Caco-2 (cell line): ENCODE measurements around the gene MRPL40. TPM values are rescaled to one million over a fixed set of nuclear protein-coding genes. Genes with fewer than 3 reads are reported as not detected.

Experiments
- BruUV-seq: library from RNA; stranded (reverse); fragments of 400-500 nt; replicated peaks from 2 replicates; lab custom pipeline; 2021; lab: Mats Ljungman, UMichigan
- CTCF ChIA-PET: fragments of 300-600 bp; sonication (Branson Sonifier 250); formaldehyde crosslinking; loops from one replicate; lab custom pipeline; 2022; ENCODE audit warnings: antibody characterized with exemption; lab: Charles Lee
- POLR2A ChIA-PET: fragments of 300-600 bp; sonication (Branson Sonifier 250); formaldehyde crosslinking; loops from one replicate; lab custom pipeline; 2022; ENCODE audit warnings: antibody characterized with exemption; lab: Charles Lee
- DNase-seq, 2 experiments: peaks; one replicate each; pipeline versions ENCODE4 v3.0.0 to v3.0.0-alpha.2; 2020 to 2022
- H3K27me3 ChIP-seq: replicated peaks from 2 replicates; pipeline ENCODE4 v1.6.0; 2011; ENCODE audit warnings: low read length; ENCODE audit not compliant: control insufficient read depth, insufficient read depth
- H3K36me3 ChIP-seq: 2 replicates; pipeline ENCODE4 v1.5.1; 2011; ENCODE audit warnings: low read length; ENCODE audit not compliant: control insufficient read depth, insufficient read depth
- H3K4me1 ChIP-seq: fragments of 250-450 bp; sonication (Bioruptor Pico); 2 replicates; pipeline ENCODE4 v1.5.1; 2020; ENCODE audit warnings: mild to moderate bottlenecking
- H3K4me3 ChIP-seq: 2 replicates; pipeline ENCODE4 v1.5.1; 2011; ENCODE audit warnings: low read depth, mild to moderate bottlenecking, control low read depth, low read length
- H3K9me3 ChIP-seq: fragments of 250-450 bp; sonication (Bioruptor Pico); 2 replicates; pipeline ENCODE4 v1.5.1; 2020; ENCODE audit warnings: mild to moderate bottlenecking, moderate library complexity
- H3K27ac Mint-ChIP-seq: one replicate; pipeline ENCODE4 v1.8.0; 2022; ENCODE audit warnings: mixed read lengths; ENCODE audit not compliant: unreplicated experiment
- H3K27me3 Mint-ChIP-seq: one replicate; pipeline ENCODE4 v1.8.0; 2022; ENCODE audit warnings: mixed read lengths; ENCODE audit not compliant: insufficient read depth, unreplicated experiment
- H3K36me3 Mint-ChIP-seq: one replicate; pipeline ENCODE4 v1.8.0; 2022; ENCODE audit warnings: mild to moderate bottlenecking, mixed read lengths; ENCODE audit not compliant: insufficient read depth, unreplicated experiment
- H3K4me1 Mint-ChIP-seq: one replicate; pipeline ENCODE4 v1.8.0; 2022; ENCODE audit warnings: low read depth, mixed read lengths; ENCODE audit not compliant: unreplicated experiment
- H3K4me3 Mint-ChIP-seq: one replicate; pipeline ENCODE4 v1.8.0; 2022; ENCODE audit warnings: mild to moderate bottlenecking, moderate library complexity, mixed read lengths; ENCODE audit not compliant: unreplicated experiment
- H3K9me3 Mint-ChIP-seq: one replicate; pipeline ENCODE4 v1.8.0; 2022; ENCODE audit warnings: mixed read lengths; ENCODE audit not compliant: unreplicated experiment
- CTCF ChIP-seq, 2 experiments: fragments of 200-600 bp in 1 of 2; IDR thresholded peaks; 1 replicate in 1 of 2; 2 replicates in 1 of 2; pipeline versions ENCODE4 v1.5.1 to v1.8.0; 2011 to 2022; ENCODE audit warnings: antibody characterized with exemption in 1 of 2, control low read depth in 1 of 2, inconsistent platforms in 1 of 2, low read depth in 1 of 2, low read length in 1 of 2, mild to moderate bottlenecking in 1 of 2, moderate library complexity in 1 of 2; ENCODE audit not compliant: insufficient read depth in 1 of 2, severe bottlenecking in 1 of 2, unreplicated experiment in 1 of 2
- intact Hi-C: fragments of 100-400 bp; cut with micrococcal nuclease; formaldehyde crosslinking; loops from one replicate; pipeline ENCODE4 v1.10.0; 2022; ENCODE audit not compliant: unreplicated experiment
- total RNA-seq: library from RNA; stranded (reverse); gene quantifications from 2 replicates; pipeline ENCODE4 v1.2.3, GENCODE V29; 2022

The MRPL40 gene
- total RNA-seq, 1 experiment from 2014 or later: 42.7 TPM

GRCh38 chr22:19478901-19479354 lies 46.6 kb downstream of the MRPL40 start, which contains the start of gene UFD1:
UFD1 (minus strand) TSS chr22:19479193; CDS start chr22:19479085, 108 bp downstream.
- Mint-ChIP-seq H3K27ac (peak within 1 kb of the TSS; percentile 100), H3K9me3 (no peaks in the 10 kb centered on the region), H3K36me3 (peaks cover 48% of the 10 kb centered on the region), H3K4me3 (peak within 1 kb of the TSS; percentile 95), H3K27me3 (no peaks in the 10 kb centered on the region), H3K4me1 (peaks cover 23% of the 10 kb centered on the region)
- H3K27me3 ChIP-seq: no peaks in the 10 kb centered on the region
- peak; percentile 84 to 86 for DNase-seq
- H3K4me3 ChIP-seq: peak within 1 kb of the TSS; percentile 96
- TF ChIP-seq CTCF (IDR thresholded peaks at IDR 0.05; ENCODE audit: insufficient read depth in 1 of 2, low read depth in 1 of 2, low read length in 1 of 2, severe bottlenecking in 1 of 2, unreplicated experiment in 1 of 2): no peak
- BruUV-seq: no TSS peak
- CTCF ChIA-PET: interaction anchor here (0.9 to 2.3 kb wide), 4 partner anchors 151 to 299 kb away, joined by 3 to 11 read pairs (median 4); no protein-coding TSS in a partner anchor
- intact Hi-C loops: loop anchor here (1.0 to 10.0 kb wide), 4 partner anchors 32 to 302 kb away; partner anchors contain the start of genes C22orf39, MRPL40 and SLC25A1
- H3K9me3 ChIP-seq: no peaks in the 10 kb centered on the region
- POLR2A ChIA-PET: interaction anchor here (0.7 to 1.0 kb wide), 5 partner anchors 20 to 47 kb away, joined by 3 to 10 read pairs (median 3); partner anchors contain the start of genes C22orf39 and MRPL40
- H3K36me3 ChIP-seq: 0 out of 2 replicates have a peak, but pooled peaks cover 2% of the 10 kb centered on the region
- H3K4me1 ChIP-seq: peaks cover 6% of the 10 kb centered on the region; the same call in 1 of the 2 replicates

GRCh38 chr22:19479355-19480172 lies 47.2 kb downstream of the MRPL40 start, which contains the start of gene CDC45:
CDC45 (plus strand) TSS chr22:19479920; CDS start chr22:19479969, 49 bp downstream.
- H3K27ac Mint-ChIP-seq: peak within 1 kb of the TSS; percentile 100
- H3K4me3 Mint-ChIP-seq: peak within 1 kb of the TSS; percentile 95
- Histone ChIP-seq H3K27me3 (no peaks in the 10 kb centered on the region), H3K36me3 (0 out of 2 replicates have a peak, but pooled peaks cover 2% of the 10 kb centered on the region), H3K9me3 (no peaks in the 10 kb centered on the region), H3K4me3 (peak within 1 kb of the TSS; percentile 96), H3K4me1 (peaks cover 6% of the 10 kb centered on the region; the same call in 1 of the 2 replicates)
- no TSS peak for BruUV-seq
- intact Hi-C loops: loop anchor here (1.0 to 10.0 kb wide), 4 partner anchors 32 to 302 kb away; partner anchors contain the start of genes C22orf39, MRPL40 and SLC25A1
- no peaks in the 10 kb centered on the region for H3K9me3 Mint-ChIP-seq
- H3K4me1 Mint-ChIP-seq: peaks cover 23% of the 10 kb centered on the region
- TF ChIP-seq CTCF (IDR thresholded peaks at IDR 0.05; ENCODE audit: insufficient read depth in 1 of 2, low read depth in 1 of 2, low read length in 1 of 2, severe bottlenecking in 1 of 2, unreplicated experiment in 1 of 2): no peak
- H3K36me3 Mint-ChIP-seq: peaks cover 52% of the 10 kb centered on the region
- peak; percentile 95 to 97 for DNase-seq
- CTCF ChIA-PET: interaction anchor here (0.9 to 1.5 kb wide), 3 partner anchors 150 to 300 kb away, joined by 3 to 6 read pairs (median 3); no protein-coding TSS in a partner anchor
- no peaks in the 10 kb centered on the region for H3K27me3 Mint-ChIP-seq
- POLR2A ChIA-PET: interaction anchor here (0.7 to 1.0 kb wide), 10 partner anchors 16 to 301 kb away, joined by 3 to 10 read pairs (median 4); partner anchors contain the start of genes C22orf39, MRPL40 and SLC25A1
